H9 (cell line): ENCODE results near the gene KCNJ12. TPM values are rescaled to one million over a fixed set of nuclear protein-coding genes. Genes with fewer than 3 reads are reported as not detected.
"Not testable (repeated sequence)": the region's sequence is repeated elsewhere in the genome, so short reads cannot be mapped to it uniquely, and the experiment has no call there.

ENCODE experiments used
- DNase-seq: peaks from one replicate; pipeline ENCODE4 v3.0.0-alpha.2; 2017
- H2AFZ ChIP-seq: one replicate; pipeline ENCODE4 v1.6.1; 2013; ENCODE audit warnings: mild to moderate bottlenecking, low read length, control low read depth, moderate library complexity
- H2AK5ac ChIP-seq: 2 replicates; pipeline ENCODE4 v1.6.1; 2013; ENCODE audit warnings: low read length, control low read depth, mixed read lengths; ENCODE audit not compliant: insufficient read length
- H2BK120ac ChIP-seq: one replicate; pipeline ENCODE4 v1.6.1; 2013; ENCODE audit warnings: low read depth, mild to moderate bottlenecking, low read length, control low read depth, inconsistent platforms; ENCODE audit not compliant: poor library complexity, severe bottlenecking
- H2BK12ac ChIP-seq: 2 replicates; pipeline ENCODE4 v1.6.1; 2013; ENCODE audit warnings: low read length, control low read depth, mixed read lengths, low read depth; ENCODE audit not compliant: insufficient read length
- H2BK15ac ChIP-seq: 2 replicates; pipeline ENCODE4 v1.6.1; 2013; ENCODE audit warnings: low read depth, low read length, control low read depth
- H2BK20ac ChIP-seq: one replicate; pipeline ENCODE4 v1.6.1; 2013; ENCODE audit warnings: low read depth, mild to moderate bottlenecking, low read length, control low read depth, inconsistent platforms; ENCODE audit not compliant: poor library complexity, severe bottlenecking
- H2BK5ac ChIP-seq: 2 replicates; pipeline ENCODE4 v1.6.1; 2013; ENCODE audit warnings: low read length, control low read depth, mixed read lengths; ENCODE audit not compliant: insufficient read length
- H3K14ac ChIP-seq: 2 replicates; pipeline ENCODE4 v1.6.1; 2013; ENCODE audit warnings: low read length, control low read depth; ENCODE audit not compliant: insufficient read depth
- H3K18ac ChIP-seq: 2 replicates; pipeline ENCODE4 v1.6.1; 2013; ENCODE audit warnings: low read depth, mild to moderate bottlenecking, mixed read lengths, low read length, control low read depth; ENCODE audit not compliant: insufficient read length
- H3K23ac ChIP-seq: 2 replicates; pipeline ENCODE4 v1.6.1; 2013; ENCODE audit warnings: low read length, control low read depth, mixed read lengths, low read depth; ENCODE audit not compliant: insufficient read length
- H3K23me2 ChIP-seq: 2 replicates; pipeline ENCODE4 v1.6.1; 2013; ENCODE audit warnings: low read depth, mild to moderate bottlenecking, mixed read lengths, low read length, control low read depth; ENCODE audit not compliant: insufficient read length, poor library complexity, severe bottlenecking
- H3K27ac ChIP-seq: 2 replicates; pipeline ENCODE4 v1.5.1; 2013; ENCODE audit warnings: low read length, control low read depth, mixed read lengths, low read depth; ENCODE audit not compliant: insufficient read length
- H3K27me3 ChIP-seq: 2 replicates; pipeline ENCODE4 v1.6.1; 2013; ENCODE audit warnings: low read length, control low read depth, inconsistent platforms; ENCODE audit not compliant: insufficient read depth
- H3K4ac ChIP-seq: 2 replicates; pipeline ENCODE4 v1.6.1; 2013; ENCODE audit warnings: low read depth, mild to moderate bottlenecking, control low read depth, inconsistent platforms, low read length, moderate library complexity
- H3K4me1 ChIP-seq: 2 replicates; pipeline ENCODE4 v1.6.1; 2013; ENCODE audit warnings: low read length, control low read depth, inconsistent platforms; ENCODE audit not compliant: insufficient read depth
- H3K4me2 ChIP-seq: 2 replicates; pipeline ENCODE4 v1.6.1; 2013; ENCODE audit warnings: low read length, control low read depth, mixed read lengths; ENCODE audit not compliant: insufficient read length, insufficient read depth
- H3K56ac ChIP-seq: 2 replicates; pipeline ENCODE4 v1.6.1; 2013; ENCODE audit warnings: low read depth, mild to moderate bottlenecking, mixed read lengths, low read length, control low read depth; ENCODE audit not compliant: insufficient read length
- H3K79me1 ChIP-seq: 2 replicates; pipeline ENCODE4 v1.6.1; 2013; ENCODE audit warnings: low read depth, mild to moderate bottlenecking, moderate library complexity, low read length, control low read depth, inconsistent platforms; ENCODE audit not compliant: insufficient read depth, poor library complexity, severe bottlenecking
- H3K79me2 ChIP-seq: 2 replicates; pipeline ENCODE4 v1.6.1; 2013; ENCODE audit warnings: low read length, control low read depth, inconsistent platforms; ENCODE audit not compliant: insufficient read depth
- H3K9ac ChIP-seq: 2 replicates; pipeline ENCODE4 v1.6.1; 2013; ENCODE audit warnings: low read length, control low read depth, mixed read lengths; ENCODE audit not compliant: insufficient read length; ENCODE audit errors: extremely low read depth
- H3K9me3 ChIP-seq: one replicate; pipeline ENCODE4 v1.6.1; 2013; ENCODE audit warnings: low read depth, low read length, inconsistent platforms; ENCODE audit not compliant: control insufficient read depth
- H3T11ph ChIP-seq: one replicate; pipeline ENCODE4 v1.6.1; 2013; ENCODE audit warnings: mild to moderate bottlenecking, low read length, control low read depth, inconsistent platforms
- H4K20me1 ChIP-seq: one replicate; pipeline ENCODE4 v1.6.1; 2013; ENCODE audit not compliant: control insufficient read depth, insufficient read length, insufficient read depth
- H4K5ac ChIP-seq: 2 replicates; pipeline ENCODE4 v1.6.1; 2013; ENCODE audit warnings: low read depth, mild to moderate bottlenecking, mixed read lengths, low read length, control low read depth; ENCODE audit not compliant: insufficient read length
- H4K8ac ChIP-seq: replicated peaks from 2 replicates; pipeline ENCODE4 v1.6.1; 2013; ENCODE audit warnings: low read length, control low read depth, mixed read lengths, low read depth; ENCODE audit not compliant: insufficient read length
- H4K91ac ChIP-seq: 2 replicates; pipeline ENCODE4 v1.6.1; 2013; ENCODE audit warnings: low read depth, mild to moderate bottlenecking, moderate library complexity, mixed read lengths, low read length, control low read depth; ENCODE audit not compliant: insufficient read length
- H3K27ac Mint-ChIP-seq, 3 experiments: 2 replicates in 2 of 3; 3 replicates in 1 of 3; pipeline ENCODE4 v1.8.0; 2020 to 2021; ENCODE audit warnings: mixed read lengths in 3 of 3, mild to moderate bottlenecking in 1 of 3, moderate library complexity in 1 of 3
- H3K27me3 Mint-ChIP-seq: 2 replicates; pipeline ENCODE4 v1.8.0; 2021; ENCODE audit warnings: low read depth, mild to moderate bottlenecking, moderate library complexity, mixed read lengths
- H3K36me3 Mint-ChIP-seq, 3 experiments: 2 replicates in 2 of 3; 3 replicates in 1 of 3; pipeline ENCODE4 v1.8.0; 2020 to 2021; ENCODE audit warnings: low read depth in 3 of 3, mixed read lengths in 3 of 3; ENCODE audit not compliant: insufficient read depth in 1 of 3
- H3K4me1 Mint-ChIP-seq, 2 experiments: 2 replicates each; pipeline ENCODE4 v1.8.0; 2020; ENCODE audit warnings: mixed read lengths in 2 of 2
- H3K4me3 Mint-ChIP-seq, 2 experiments: 2 replicates in 1 of 2; 3 replicates in 1 of 2; pipeline ENCODE4 v1.8.0; 2020 to 2021; ENCODE audit warnings: mild to moderate bottlenecking in 2 of 2, mixed read lengths in 2 of 2, moderate library complexity in 1 of 2
- H3K9me3 Mint-ChIP-seq, 2 experiments: 2 replicates in 1 of 2; 3 replicates in 1 of 2; pipeline ENCODE4 v1.8.0; 2020; ENCODE audit warnings: mild to moderate bottlenecking in 2 of 2, mixed read lengths in 2 of 2, moderate library complexity in 1 of 2
- CTCF ChIP-seq: fragments of 200-600 bp; sonication (generic); conservative IDR thresholded peaks from 3 replicates; pipeline ENCODE4 v1.8.0; 2021; ENCODE audit warnings: antibody characterized with exemption, mild to moderate bottlenecking
- WGBS: extraction: QIAGEN DNeasy Blood & Tissue Kit; methylation state at CpG from one replicate; pipeline ENCODE4 v1.1.7; 2013; ENCODE audit warnings: missing lambda C conversion rate, low lambda C conversion rate, mixed read lengths; ENCODE audit not compliant: insufficient read length; ENCODE audit errors: extremely low coverage; 5-methylcytosine and 5-hydroxymethylcytosine counted together
- total RNA-seq: library from RNA; stranded (reverse); gene quantifications from 2 replicates; pipeline ENCODE4 v1.2.1, GENCODE V29; 2021

KCNJ12 gene
- total RNA-seq, 1 experiment from 2014 or later, result 0.39 TPM

GRCh38 chr17:21399474-21400186 is 23.5 kb downstream of the KCNJ12 start:
- Histone ChIP-seq H4K5ac (no peak overlapping the region), H3K27me3 (no peaks in the 10 kb centered on the region), H3K56ac (no peak overlapping the region), H2BK12ac (no peak overlapping the region), H2AFZ (no peak overlapping the region), H2BK5ac (no peak overlapping the region), H2BK20ac (no peak overlapping the region), H3K23ac (no peak overlapping the region), H3K23me2 (no peaks in the 10 kb centered on the region), H3T11ph (no peak overlapping the region), H2BK15ac (no peak overlapping the region), H3K79me1 (no peaks in the 10 kb centered on the region), H2BK120ac (no peak overlapping the region), H2AK5ac (no peak overlapping the region), H3K18ac (no peak overlapping the region), H3K9me3 (no peaks in the 10 kb centered on the region), H3K9ac (no peak overlapping the region), H3K4me2 (no peak overlapping the region), H4K8ac (no peak overlapping the region), H3K79me2 (no peaks in the 10 kb centered on the region), H3K4ac (no peak overlapping the region), H3K4me1 (no peaks in the 10 kb centered on the region), H3K14ac (no peak overlapping the region; the same call in 1 of the 2 replicates), H4K91ac (no peak overlapping the region), H3K27ac (no peak overlapping the region), H4K20me1 (no peaks in the 10 kb centered on the region)
- no peak for DNase-seq
- WGBS, result no CpG with 5 or more reads among the region's 13 CpGs
- Mint-ChIP-seq H3K4me3 (no peak overlapping the region), H3K27me3 (peaks cover 9% of the 10 kb centered on the region), H3K9me3 (peaks cover 10 to 13% of the 10 kb centered on the region in 2 experiments), H3K27ac (no peak overlapping the region; a peak in 1 of 7 replicates), H3K4me1 (peaks cover 14 to 21% of the 10 kb centered on the region in 2 experiments), H3K36me3 (no peaks in the 10 kb centered on the region; a peak in 1 of 7 replicates)
- no peak for TF ChIP-seq CTCF

- not testable (repeated sequence) for H4K5ac ChIP-seq, H3K4me2 ChIP-seq, H4K8ac ChIP-seq, H3T11ph ChIP-seq, H3K14ac ChIP-seq, H3K79me1 ChIP-seq, H3K79me2 ChIP-seq, H2BK15ac ChIP-seq, H3K27me3 ChIP-seq, H3K56ac ChIP-seq, H2BK12ac ChIP-seq, H3K4me1 ChIP-seq, H3K18ac ChIP-seq, H3K9me3 ChIP-seq, H3K23me2 ChIP-seq, H2BK5ac ChIP-seq, H2BK120ac ChIP-seq, H3K23ac ChIP-seq, DNase-seq, H3K4ac ChIP-seq, H4K20me1 ChIP-seq, H3K27me3 Mint-ChIP-seq, H3K4me3 Mint-ChIP-seq, H3K9ac ChIP-seq, H2BK20ac ChIP-seq, H4K91ac ChIP-seq, H3K27ac ChIP-seq, H3K36me3 Mint-ChIP-seq, H2AFZ ChIP-seq, H2AK5ac ChIP-seq, H3K27ac Mint-ChIP-seq
- peaks cover 10 to 13% of the 10 kb centered on the region in 2 experiments for H3K9me3 Mint-ChIP-seq
- WGBS, result no CpG with 5 or more reads among the region's 9 CpGs
- H3K4me1 Mint-ChIP-seq, result peaks cover 14 to 21% of the 10 kb centered on the region in 2 experiments
Measured at GRCh38 chr17:21400187-21400569, 24.0 kb downstream of the KCNJ12 start.
